ENCODE data around the gene SECTM1.

DNA sequence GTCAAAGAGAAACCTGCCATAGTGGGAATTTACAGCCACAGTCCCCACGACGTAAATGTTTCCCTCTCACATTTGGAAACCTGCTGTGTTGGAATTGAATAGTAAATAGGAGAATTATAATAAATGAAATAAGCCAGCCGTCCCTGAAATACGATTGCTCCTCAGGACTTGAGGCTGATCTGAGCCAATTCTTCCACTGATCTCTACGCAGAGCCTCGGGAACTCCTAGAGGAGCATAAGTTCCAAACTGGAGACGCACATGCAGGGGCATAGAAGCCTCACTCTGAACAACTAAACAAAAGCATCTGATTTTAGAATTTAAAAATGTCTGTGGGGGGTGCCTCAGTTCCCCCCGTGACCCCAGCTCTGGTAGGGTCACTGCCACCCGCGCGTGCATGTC lies 15.3 kb upstream of the SECTM1 start:
- TF ChIP-seq EZH2 (IDR thresholded peaks at IDR 0.05; ENCODE audit: insufficient read depth, poor library complexity, severe bottlenecking) (no peak), EZH2phosphoT487 (IDR thresholded peaks at IDR 0.05; ENCODE audit: insufficient read depth, low read depth) (no peak)

All from GM23248 (cell line).